Measurements from ENCODE around the gene CEP290. TPM values are rescaled to one million over a fixed set of nuclear protein-coding genes. Genes with fewer than 3 reads are reported as not detected.

CEP290 gene
- total RNA-seq, 1 experiment from 2014 or later, result 12.8 TPM

DNA sequence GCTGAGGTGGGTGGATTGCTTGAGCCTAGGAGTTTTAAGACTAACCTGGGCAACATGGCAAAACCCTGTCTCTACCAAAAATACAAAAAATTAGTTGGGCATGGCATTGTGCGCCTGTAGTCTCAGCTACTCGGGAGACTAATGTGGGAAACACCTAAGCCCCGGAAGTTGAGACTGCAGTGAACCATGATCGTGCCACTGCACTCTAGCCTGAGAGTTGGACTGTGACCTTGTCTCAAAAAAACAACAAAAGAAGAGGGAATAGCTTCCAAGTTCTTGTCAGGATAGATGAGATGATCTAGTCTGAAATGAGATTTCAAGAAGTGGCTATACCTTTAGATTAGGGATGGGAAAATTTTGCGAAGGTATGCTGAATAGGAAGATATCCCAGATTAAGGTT lies 97.9 kb downstream of the CEP290 start:
- H4K20me1 ChIP-seq (ENCODE audit: control insufficient read depth, insufficient read depth, insufficient read length), result no peaks in the 10 kb centered on the region
- no peak overlapping the region for H3K18ac ChIP-seq (ENCODE audit: insufficient read length, low read depth, low read length)
- no peaks in the 10 kb centered on the region for H3K27me3 Mint-ChIP-seq (ENCODE audit: low read depth)
- H3K4ac ChIP-seq (ENCODE audit: low read depth, low read length), result no peak overlapping the region
- no peak overlapping the region for H3K27ac ChIP-seq (ENCODE audit: insufficient read length, low read depth, low read length)
- no peak for DNase-seq
- peaks cover 13 to 50% (median 43%) of the 10 kb centered on the region in 3 experiments; a peak in 6 of 7 replicates for H3K36me3 Mint-ChIP-seq (ENCODE audit: insufficient read depth in 1 of 3, low read depth in 3 of 3)
- H3K4me3 Mint-ChIP-seq, result no peak overlapping the region
- no peak overlapping the region for H3K14ac ChIP-seq (ENCODE audit: insufficient read depth, low read length)
- no peak overlapping the region for H4K8ac ChIP-seq (replicated peaks; ENCODE audit: insufficient read length, low read depth, low read length)
- H4K91ac ChIP-seq (ENCODE audit: insufficient read length, low read depth, low read length), result no peak overlapping the region
- no peak overlapping the region for H2BK12ac ChIP-seq (ENCODE audit: insufficient read length, low read depth, low read length)
- H2AK5ac ChIP-seq (ENCODE audit: insufficient read length, low read length), result no peak overlapping the region
- H2BK5ac ChIP-seq (ENCODE audit: insufficient read length, low read length), result no peak overlapping the region
- H3K9ac ChIP-seq (ENCODE audit: extremely low read depth, insufficient read length, low read length), result no peak overlapping the region
- no peak overlapping the region for H2BK15ac ChIP-seq (ENCODE audit: low read depth, low read length)
- H2BK120ac ChIP-seq (ENCODE audit: low read depth, low read length, poor library complexity, severe bottlenecking), result no peak overlapping the region
- H3K23me2 ChIP-seq (ENCODE audit: insufficient read length, low read depth, low read length, poor library complexity, severe bottlenecking), result no peaks in the 10 kb centered on the region
- H4K5ac ChIP-seq (ENCODE audit: insufficient read length, low read depth, low read length), result no peak overlapping the region
- H3K9me3 ChIP-seq (ENCODE audit: control insufficient read depth, low read depth, low read length), result no peaks in the 10 kb centered on the region
- WGBS (ENCODE audit: extremely low coverage, insufficient read length, low lambda C conversion rate), result no CpG with 5 or more reads among the region's 5 CpGs
- H3T11ph ChIP-seq (ENCODE audit: low read length), result no peak overlapping the region
- no peak overlapping the region for H3K4me2 ChIP-seq (ENCODE audit: insufficient read depth, insufficient read length, low read length)
- H3K4me1 Mint-ChIP-seq, result peaks cover 7 to 8% of the 10 kb centered on the region in 2 experiments
- no peaks in the 10 kb centered on the region for H3K79me2 ChIP-seq (ENCODE audit: insufficient read depth, low read length)
- H3K27me3 ChIP-seq (ENCODE audit: insufficient read depth, low read length), result no peaks in the 10 kb centered on the region
- no peaks in the 10 kb centered on the region for H3K4me1 ChIP-seq (ENCODE audit: insufficient read depth, low read length)
- H2AFZ ChIP-seq (ENCODE audit: low read length), result no peak overlapping the region
- no peak overlapping the region for H3K56ac ChIP-seq (ENCODE audit: insufficient read length, low read depth, low read length)
- no peak overlapping the region for H2BK20ac ChIP-seq (ENCODE audit: low read depth, low read length, poor library complexity, severe bottlenecking)
- TF ChIP-seq, protein P1, sequence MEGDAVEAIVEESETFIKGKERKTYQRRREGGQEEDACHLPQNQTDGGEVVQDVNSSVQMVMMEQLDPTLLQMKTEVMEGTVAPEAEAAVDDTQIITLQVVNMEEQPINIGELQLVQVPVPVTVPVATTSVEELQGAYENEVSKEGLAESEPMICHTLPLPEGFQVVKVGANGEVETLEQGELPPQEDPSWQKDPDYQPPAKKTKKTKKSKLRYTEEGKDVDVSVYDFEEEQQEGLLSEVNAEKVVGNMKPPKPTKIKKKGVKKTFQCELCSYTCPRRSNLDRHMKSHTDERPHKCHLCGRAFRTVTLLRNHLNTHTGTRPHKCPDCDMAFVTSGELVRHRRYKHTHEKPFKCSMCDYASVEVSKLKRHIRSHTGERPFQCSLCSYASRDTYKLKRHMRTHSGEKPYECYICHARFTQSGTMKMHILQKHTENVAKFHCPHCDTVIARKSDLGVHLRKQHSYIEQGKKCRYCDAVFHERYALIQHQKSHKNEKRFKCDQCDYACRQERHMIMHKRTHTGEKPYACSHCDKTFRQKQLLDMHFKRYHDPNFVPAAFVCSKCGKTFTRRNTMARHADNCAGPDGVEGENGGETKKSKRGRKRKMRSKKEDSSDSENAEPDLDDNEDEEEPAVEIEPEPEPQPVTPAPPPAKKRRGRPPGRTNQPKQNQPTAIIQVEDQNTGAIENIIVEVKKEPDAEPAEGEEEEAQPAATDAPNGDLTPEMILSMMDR (conservative IDR thresholded peaks at IDR 0.05), result no peak
- no peaks in the 10 kb centered on the region for H3K9me3 Mint-ChIP-seq
- no peak overlapping the region for H3K23ac ChIP-seq (ENCODE audit: insufficient read length, low read depth, low read length)
- no peak overlapping the region for H3K27ac Mint-ChIP-seq
- no peaks in the 10 kb centered on the region for H3K79me1 ChIP-seq (ENCODE audit: insufficient read depth, low read depth, low read length, poor library complexity, severe bottlenecking)

Measured in H9 (cell line).